HT1080 (cell line): ENCODE measurements around the gene VCPKMT. TPM values are rescaled to one million over a fixed set of nuclear protein-coding genes. Genes with fewer than 3 reads are reported as not detected.
"Not testable (repeated sequence)": the region's sequence is repeated elsewhere in the genome, so short reads cannot be mapped to it uniquely, and the experiment has no call there.

ENCODE experiments used
- DNase-seq: peaks from one replicate; pipeline ENCODE4 v3.0.0-alpha.2; 2015; ENCODE audit warnings: low read depth
- total RNA-seq: library from RNA; depleted of rRNA; stranded (reverse); fragments of >200 nt; shearing (Covaris generic); gene quantifications from 2 replicates; pipeline ENCODE4 v1.2.3, GENCODE V29; 2014

VCPKMT gene
- total RNA-seq, 1 experiment from 2014 or later = 4.2 TPM

- DNase-seq = no peak
Observed at GRCh38 chr14:50093496-50093895, 22.9 kb downstream of the VCPKMT start.

GRCh38 chr14:50092006-50092555 is 24.3 kb downstream of the VCPKMT start:
- DNase-seq = no peak

GRCh38 chr14:50091240-50091913 is 25.0 kb downstream of the VCPKMT start:
- DNase-seq = no peak

- no peak for DNase-seq
Observed at GRCh38 chr14:50089208-50089607, 27.2 kb downstream of the VCPKMT start.

- no peak for DNase-seq
Observed at GRCh38 chr14:50088731-50089130, 27.6 kb downstream of the VCPKMT start.

- no peak for DNase-seq
Observed at GRCh38 chr14:50088117-50088515, 28.3 kb downstream of the VCPKMT start.

- DNase-seq = no peak
Observed at GRCh38 chr14:50087341-50088116, 28.8 kb downstream of the VCPKMT start.

- DNase-seq = no peak
Observed at GRCh38 chr14:50086321-50086711, 30.1 kb downstream of the VCPKMT start.

GRCh38 chr14:50085570-50086320 is 30.6 kb downstream of the VCPKMT start:
- peak; percentile 88 for DNase-seq

- no peak for DNase-seq
Observed at GRCh38 chr14:50084666-50085065, 31.7 kb downstream of the VCPKMT start.

GRCh38 chr14:50083467-50084337 is 32.7 kb downstream of the VCPKMT start:
- no peak for DNase-seq

- DNase-seq = no peak
Observed at GRCh38 chr14:50082784-50083466, 33.4 kb downstream of the VCPKMT start.

GRCh38 chr14:50082308-50082742 is 34.0 kb downstream of the VCPKMT start:
- DNase-seq = no peak

GRCh38 chr14:50079103-50079502 is 37.3 kb downstream of the VCPKMT start:
- DNase-seq = not testable (repeated sequence)

- not testable (repeated sequence) for DNase-seq
Observed at GRCh38 chr14:50073663-50074062, 42.7 kb downstream of the VCPKMT start.

- no peak for DNase-seq
Observed at GRCh38 chr14:50072395-50072794, 44.0 kb downstream of the VCPKMT start.

- DNase-seq = no peak
Observed at GRCh38 chr14:50070840-50071548, 45.4 kb downstream of the VCPKMT start.

GRCh38 chr14:50070230-50070629 is 46.1 kb downstream of the VCPKMT start:
- DNase-seq = no peak

- no peak for DNase-seq
Observed at GRCh38 chr14:50069325-50069724, 47.0 kb downstream of the VCPKMT start.

GRCh38 chr14:50068496-50068895 is 47.9 kb downstream of the VCPKMT start:
- DNase-seq = no peak
